ENCODE data around the gene CHMP6.
A peak's percentile ranks its signal among the peaks of the same experiment; 100 is the strongest.
"Not testable (repeated sequence)": the region's sequence is repeated elsewhere in the genome, so short reads cannot be mapped to it uniquely, and the experiment has no call there.

CHMP6 gene

DNA sequence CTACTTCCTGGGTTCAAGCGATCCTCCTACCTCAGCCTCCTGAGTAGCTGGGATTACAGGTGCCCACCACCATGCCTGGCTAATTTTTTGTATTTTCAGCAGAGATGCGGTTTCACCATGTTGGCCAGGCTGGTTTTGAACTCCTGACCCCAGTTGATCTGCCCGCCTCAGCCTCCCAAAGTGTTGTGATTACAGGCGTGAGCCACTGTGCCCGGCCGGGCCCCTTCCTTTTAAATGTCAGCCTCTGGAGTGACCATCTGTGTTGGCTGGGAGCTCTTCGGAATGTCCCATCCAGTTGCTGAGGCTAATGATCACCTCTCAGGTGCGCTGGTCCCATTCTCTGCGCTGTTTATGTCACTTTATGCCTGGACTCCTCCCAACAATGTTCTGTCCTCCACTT lies 38.7 kb downstream of the CHMP6 start:
- not testable (repeated sequence) for DNase-seq (ENCODE audit: low read depth in 2 of 2)

DNA sequence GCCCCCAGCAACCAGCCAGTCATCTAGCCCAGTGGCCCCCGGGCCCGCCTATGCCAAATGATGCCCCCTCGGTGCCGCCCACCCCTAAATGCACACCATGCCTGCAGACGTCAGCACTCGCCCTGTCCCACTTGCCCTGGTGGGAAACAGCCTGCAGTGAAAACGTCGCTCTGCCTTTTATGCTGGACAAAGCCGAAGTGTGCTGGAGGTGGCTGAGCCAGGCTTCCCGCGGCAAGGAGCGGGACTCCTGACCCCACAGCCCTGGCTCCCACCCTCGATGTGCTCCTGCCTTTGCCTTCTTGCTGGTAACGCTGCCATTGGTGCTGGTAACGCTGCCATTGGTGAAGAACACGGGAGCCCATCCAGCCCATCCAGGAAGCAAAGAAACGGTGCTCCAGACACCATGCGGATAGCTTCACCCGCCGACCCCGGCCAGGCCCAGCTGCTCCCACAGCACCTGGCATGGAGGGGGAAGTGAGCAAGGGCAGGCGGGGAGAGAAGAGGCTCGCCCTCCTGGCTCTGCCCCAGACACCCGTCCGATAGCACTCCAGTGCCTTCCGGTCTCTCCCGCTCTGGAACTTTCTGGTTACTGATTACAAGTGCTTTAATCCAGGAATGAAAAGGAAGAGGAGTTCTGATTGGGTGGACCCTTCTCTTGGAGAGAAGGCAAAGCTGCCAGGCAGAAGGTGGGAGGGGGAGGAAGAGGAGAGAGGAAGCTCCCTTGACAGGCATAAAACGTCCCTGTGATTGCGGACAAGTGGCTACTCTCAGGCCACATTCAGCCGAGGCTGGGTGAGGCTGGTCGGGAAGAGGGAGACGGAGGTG lies 39.3 kb downstream of the CHMP6 start:
- DNase-seq (ENCODE audit: low read depth in 2 of 2): no peak

DNA sequence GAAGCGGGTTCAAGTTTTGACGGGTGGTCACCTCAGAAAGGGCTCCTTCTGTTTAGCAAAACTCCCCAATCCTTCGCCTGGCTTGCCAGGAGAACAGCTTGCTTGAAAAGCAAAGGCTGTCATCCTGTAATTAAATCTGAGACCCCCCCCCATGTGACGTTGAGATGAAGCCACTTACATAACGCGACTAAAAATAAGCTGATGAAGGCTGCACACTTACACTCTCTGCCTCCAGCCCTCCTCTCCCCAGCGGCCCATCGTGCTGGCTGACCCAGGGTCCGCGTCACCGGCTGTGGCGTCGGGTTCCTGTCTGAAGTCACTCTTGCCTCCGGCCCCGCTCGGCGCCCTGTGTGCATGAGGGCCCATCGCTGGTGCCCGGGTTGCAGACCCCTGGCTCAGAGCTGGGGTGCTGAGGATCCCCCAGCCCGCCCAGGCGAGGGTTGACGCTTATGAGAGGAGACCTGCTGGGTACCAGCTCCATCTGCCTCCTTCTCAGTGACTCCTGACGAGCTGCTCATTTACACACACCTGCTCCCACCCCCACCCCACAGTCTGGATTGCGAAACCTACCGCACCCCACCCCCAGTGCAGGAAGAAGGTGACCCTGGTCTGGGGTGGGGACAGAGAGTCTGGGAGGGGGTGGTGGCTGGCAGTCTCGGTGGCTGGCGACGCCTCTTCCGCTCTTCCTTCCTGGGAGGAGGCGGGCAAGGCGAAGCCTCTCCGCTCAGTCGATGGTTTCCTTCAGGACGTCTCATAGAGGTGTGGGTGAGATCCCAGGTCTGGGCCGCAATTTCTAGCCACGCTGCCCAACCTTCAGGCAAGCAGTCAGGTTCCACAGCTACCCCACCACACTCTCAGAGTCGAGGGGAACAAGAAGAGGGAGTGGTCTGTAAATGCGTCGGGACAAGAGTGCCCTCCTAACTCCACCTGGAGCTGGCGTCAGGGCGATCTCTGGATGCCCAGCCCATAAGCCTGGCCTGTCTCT lies 40.2 kb downstream of the CHMP6 start:
- no peak for DNase-seq (ENCODE audit: low read depth in 2 of 2)

DNA sequence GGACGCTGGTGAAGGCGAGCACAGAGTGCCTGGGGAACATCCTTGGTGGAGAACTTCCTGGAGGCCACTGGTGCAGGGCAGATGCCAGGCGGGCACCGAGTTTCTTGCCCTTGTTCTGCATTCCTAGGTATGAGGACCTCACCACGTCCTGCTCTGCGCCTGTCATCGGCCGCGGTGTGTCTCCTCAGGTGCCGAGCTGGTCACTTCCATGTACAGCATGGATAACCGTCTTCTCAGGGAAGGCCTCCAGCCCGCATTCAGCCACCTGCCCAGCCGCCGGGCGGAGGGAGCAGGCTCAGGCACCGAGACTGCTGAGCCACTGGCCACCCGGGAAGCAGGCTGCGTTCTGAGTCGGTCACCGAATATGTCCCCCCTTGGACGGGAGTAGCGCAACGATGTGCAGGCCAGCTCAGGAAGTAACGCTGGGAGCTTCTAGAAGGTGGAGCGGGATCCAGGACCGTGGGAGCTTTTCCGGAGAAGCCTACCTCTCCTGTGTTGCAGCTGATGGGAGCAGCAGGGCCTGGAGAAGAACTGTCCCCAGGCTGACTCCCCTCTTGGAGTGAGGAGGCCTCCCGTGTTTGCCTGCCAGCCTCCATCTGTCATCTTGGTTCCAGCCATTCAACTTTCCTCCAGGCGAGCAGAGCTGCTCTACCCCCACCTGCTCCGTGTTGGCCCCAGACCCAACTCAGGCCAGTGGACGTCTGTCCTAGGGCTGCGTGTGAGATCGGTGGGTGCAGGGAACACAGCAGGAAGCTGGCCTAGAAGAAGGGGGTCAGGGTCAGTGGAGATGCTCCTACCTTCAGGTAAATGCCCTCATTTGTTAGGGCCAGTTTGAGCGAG lies 41.2 kb downstream of the CHMP6 start:
- DNase-seq (ENCODE audit: low read depth in 2 of 2): no peak

DNA sequence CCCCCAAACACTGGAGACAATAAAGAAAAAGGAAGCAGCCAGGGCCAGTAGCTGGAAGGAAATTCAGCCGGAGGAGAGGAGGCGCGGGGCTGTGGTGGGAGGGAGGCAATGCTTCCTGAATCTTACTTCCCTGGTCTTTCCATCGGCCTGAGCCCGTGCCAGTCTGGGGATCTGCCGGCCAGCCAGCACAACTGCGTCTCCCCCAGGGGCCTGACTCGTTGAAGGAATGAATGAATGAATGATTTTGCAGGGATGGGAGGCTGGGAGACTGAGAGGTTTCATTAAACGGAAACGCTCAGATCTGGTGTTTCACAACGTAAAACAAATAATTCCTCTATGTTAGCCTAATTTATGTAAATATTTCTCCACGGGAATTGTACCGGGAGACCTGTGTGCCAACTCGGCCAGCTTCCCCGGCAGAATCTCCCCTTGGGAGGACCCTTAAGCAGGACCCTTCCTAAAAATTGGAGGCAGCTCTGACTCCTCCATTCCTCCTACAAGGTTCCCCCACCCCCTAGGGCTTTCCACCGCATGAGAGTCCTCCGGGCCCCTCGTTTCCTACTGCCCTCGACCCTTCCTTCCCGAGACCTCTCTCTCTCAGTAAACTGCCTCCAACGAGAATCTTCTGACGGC lies 42.0 kb downstream of the CHMP6 start:
- DNase-seq (ENCODE audit: low read depth in 2 of 2): no peak

DNA sequence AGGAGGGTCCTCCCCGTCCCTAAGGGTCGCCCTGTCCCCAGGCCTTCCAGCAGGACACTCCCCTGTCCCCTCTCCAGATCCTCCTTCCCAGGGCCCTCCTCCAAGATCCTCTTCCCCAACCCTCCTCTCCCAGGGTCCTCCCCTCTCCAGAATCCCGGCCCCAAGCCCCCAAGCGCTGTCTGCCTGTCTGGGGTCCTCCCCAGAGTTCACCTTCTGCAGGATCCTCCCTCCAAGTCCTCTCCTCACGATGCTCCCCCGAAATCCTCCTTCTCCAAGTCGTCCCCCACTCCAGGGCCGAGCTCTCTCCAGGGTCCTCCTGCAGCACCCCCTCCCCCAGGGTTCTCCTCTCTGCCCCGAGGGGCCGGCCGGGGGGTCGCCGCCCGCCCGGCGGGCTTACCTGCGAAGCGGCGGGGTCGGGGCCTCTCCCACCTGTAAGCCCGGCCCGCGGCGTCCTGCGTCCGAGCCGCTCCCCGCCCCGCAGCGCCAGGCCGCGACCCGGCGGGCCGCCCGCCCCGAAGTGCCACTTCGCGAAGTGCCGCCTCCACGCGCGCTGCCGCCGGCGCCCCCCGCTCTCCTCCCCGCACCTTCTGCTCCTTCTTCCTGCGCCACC lies 42.6 kb downstream of the CHMP6 start:
- no peak for DNase-seq (ENCODE audit: low read depth in 2 of 2)

DNA sequence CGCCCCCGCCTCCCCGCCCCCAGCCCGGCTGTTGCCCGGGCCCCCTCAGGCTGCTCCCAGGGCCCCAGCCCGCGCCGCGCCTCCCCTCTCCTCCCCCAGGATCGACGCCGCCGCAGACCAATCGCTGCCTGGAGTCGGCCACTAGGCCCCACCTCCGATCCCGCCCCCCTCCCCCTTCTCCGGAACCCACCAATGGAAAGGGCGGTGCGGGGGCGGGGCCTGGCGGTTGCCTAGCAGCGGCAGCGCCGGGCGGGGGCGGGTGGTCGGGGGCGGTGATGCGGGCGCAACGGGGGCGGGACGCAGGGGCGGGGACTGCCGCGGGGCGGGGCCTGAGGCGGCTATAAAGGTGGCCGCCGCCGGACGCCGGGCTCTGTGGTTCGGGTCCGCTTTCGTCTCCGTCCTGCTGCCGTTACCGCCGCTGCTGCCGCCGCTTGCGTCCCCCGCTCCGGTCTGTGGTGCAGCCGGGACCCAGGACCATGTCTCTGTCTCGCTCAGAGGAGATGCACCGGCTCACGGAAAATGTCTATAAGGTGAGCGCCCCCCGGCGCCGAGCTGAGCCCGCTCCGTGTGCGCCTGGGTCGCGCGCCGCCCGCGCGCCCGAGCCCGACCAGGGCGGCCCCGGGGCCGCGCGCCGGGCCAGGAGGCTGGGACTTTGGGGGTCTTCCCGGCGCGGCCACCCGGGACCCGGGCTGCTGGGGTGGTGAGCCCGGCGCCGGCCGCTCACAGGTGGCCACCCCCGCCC lies 43.3 kb downstream of the CHMP6 start, which contains the start of gene BAIAP2:
BAIAP2 (plus strand) TSS at position 373 of the 742 bp plus-strand sequence; CDS start at position 477, 104 bp downstream.
- DNase-seq (ENCODE audit: low read depth in 2 of 2): peak; percentile 86

DNA sequence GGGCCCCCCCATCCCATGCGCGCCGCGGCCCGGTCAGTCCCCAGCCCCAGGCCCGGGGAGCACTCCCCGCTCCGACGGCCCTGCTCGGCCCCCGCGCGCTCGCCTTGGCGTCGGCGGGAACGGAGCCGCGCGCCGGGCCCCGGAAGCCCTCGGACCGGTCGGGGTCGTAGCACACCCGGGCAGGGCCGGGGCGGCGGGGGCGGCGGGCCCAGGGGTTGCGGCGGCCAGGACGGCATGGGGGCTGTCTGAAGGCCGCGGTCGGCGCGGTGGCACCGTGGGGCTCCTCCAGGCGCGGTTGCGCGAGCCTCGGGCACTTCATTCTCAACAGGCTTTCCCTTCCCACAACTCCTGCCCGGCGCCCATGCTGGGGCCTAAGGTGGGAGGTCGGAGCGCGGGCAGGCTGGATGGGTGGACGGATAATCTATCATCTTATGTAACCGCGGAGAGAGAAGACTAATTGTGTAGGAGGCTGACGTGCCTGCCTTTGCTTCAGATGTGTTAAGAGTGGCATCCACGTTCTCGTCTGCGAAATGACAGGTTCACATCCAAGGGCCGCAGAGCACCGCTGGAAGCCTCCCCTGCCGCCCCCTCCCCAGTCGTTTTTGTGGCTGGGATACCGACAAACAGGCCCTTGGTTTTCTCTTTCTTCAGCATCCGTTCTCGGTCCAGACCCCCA lies 44.0 kb downstream of the CHMP6 start:
- DNase-seq (ENCODE audit: low read depth in 2 of 2): no peak

DNA sequence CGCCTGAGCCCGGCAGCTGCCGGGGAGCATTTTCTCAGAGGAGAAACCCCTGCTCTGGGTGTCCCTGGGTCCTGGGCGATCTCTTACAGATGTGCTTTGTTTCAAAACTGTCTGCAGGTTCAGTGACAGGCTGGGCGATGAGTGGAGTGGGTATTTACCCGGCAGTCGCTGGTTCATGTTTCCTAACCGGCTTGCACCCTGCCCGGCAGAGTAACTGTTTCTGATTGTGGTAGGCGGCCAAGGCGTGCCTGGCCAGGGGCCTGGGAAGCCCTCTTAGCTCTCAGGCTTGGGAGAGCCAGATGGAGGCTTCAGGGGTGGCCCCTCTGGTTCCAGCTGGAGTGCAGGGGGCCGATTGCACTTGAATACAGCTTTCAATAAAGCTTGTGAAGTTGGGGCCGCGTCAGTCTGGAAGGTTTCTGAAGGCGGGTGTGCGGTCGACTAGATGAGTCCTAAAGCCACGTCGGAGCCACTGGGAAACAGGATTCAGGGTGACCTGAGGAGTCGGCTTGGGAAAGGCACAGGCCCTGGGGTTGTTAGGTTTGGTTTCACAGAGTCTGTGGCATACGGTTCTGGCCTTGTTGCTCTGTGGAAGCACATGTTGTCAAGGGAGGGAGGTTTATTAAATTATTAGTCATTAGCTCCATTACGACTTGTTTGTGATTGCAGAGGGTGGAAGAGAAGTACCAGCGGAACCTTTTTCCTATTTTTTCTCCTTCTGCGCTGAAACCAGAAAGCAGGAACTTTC lies 44.7 kb downstream of the CHMP6 start:
- DNase-seq (ENCODE audit: low read depth in 2 of 2): no peak

DNA sequence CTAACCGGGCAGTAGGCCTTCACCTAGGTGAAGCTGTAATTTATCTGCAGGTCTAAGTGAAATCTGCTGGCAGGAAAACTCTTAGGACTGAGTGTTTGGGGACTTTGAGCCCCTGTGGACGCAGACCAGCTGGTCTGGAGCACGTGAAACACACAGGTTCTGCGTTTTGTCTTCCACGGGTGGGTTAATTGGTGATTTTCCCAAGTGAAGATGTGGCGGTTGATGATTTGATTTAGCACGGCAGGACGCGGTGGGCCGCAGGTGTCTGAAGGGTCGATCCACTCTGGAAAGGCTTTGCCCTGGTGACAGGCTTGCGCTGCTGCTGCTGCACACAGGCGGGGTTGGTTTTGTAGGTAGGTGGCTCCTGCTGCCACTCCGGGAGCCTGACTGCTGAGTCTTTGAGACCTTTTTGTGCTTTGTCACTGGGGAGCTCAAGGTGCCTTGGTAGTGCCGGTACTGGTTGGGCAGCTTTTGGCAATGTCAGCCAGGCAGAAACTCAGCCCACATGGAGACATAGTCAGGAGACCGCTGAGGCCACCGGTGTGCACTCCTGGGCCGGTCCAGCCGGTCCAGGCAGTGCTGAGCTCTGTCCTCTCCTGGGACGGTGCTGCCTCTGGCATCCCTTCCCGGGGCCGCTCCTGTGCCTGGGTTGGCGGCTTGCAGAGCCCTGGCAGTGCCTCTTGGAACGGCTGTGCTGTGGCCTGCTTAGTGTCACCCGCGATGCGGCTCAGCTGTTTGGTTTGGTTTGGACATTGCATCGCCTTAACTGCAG lies 45.6 kb downstream of the CHMP6 start:
- DNase-seq (ENCODE audit: low read depth in 2 of 2): no peak

DNA sequence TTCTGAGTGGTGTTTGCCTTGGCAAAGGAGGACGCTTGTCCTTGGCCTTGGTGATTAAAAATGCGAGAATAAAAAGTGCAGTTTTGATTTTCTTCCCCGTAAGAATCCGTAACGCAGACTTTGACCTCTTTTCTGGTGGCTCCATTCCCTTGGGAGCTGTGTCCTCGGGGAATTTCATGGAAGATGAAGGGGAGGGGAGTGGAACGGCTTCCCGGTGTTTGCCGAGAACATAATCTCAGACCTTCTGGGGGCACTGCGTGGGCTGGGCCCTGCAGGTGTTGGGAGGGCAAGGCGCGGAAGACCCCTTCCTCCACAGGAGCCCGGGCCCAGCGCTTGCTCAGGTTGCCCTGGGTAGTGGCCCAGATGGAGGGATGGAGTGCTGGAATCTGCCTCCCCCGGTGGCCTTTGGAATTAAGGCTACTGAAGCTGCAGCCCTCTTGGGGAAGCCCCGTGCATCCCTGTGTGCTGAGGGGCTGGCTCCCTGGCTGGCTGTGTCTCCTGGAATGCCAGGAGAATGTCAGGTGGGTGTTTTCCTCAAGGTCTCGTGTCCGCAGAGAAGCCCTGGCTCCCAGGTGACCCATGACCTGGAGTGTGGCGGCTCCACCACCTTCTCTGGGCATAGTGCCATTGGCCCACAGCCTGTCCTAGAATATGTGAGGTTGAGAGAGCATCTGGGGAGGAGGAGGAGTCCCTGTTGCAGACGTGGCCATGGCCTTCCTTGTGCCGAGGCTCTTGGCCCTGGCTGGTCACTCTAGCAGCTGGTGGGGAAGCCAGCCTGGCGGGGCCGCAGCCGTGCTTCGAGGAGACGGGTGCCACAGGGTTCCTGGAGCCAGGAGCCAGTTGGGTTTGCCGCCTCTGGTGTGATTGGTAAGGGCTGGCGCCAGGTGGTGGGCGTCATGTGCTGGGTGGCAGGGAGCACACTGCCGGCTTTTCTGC lies 46.4 kb downstream of the CHMP6 start:
- DNase-seq (ENCODE audit: low read depth in 2 of 2): no peak

DNA sequence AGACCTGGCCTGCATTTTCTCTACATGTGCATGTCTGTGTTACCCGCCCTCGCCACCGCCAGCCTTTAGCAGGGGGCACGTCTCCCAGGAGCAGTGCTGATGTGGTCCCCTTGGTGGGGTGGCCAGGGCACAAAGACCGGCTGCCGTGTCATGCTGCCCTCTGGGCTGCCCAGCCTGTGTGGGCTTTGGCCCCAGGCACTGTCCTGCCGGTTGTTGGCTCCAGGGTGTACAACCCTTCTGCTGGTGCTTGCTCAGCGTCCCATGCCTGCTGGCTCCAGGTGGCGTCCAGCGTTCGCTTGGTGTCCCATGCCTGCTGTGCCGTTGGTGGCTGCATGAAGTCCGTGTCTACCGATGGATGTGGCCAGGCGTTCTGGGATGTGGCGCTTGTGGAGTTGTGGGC lies 47.5 kb downstream of the CHMP6 start:
- DNase-seq (ENCODE audit: low read depth in 2 of 2): no peak

DNA sequence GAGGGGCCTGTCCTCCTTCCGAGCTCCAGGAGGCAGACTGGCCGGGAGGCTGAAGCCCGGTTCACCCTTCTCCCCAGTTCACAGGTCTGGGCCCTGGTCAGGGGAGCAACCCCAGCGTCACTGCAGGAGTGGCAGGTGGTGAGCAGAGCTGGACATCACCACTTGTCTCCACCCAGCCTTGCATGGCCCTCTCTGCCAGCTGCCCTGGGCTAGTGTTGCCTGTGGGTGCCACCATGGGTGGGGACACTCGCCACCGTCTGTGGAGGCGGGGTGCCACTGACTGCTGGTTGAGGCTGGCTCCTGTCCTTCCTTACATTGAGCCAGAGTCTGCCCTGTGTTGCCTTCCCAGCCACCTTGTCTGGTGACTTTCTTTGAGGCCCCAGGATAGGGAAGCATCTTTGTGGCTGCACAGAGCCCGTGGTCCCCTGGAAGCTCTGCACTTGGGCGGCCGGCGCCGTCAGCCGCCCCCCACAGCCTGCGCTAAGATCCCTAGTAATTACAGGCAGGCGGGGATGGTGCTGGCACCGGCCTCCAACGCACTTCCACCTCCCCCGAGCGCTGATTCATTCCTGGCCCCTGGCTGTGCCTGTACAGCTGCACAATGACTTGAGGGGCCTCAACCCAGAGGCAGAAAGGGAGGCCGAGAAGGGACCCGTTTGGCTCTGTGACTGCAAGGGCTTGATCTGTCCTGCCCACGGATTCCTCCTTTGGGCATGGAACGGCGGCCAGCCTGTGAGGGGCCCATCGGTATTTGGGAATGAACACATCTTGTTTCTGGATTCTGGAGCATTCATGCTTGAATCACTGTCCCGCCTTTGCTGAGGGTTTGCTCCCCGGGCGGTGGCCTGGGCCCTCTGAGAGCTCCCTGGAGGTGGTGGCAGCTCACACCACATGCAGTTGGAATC lies 48.5 kb downstream of the CHMP6 start:
- DNase-seq (ENCODE audit: low read depth in 2 of 2): peak in 1 of 2 experiments; percentile 28

DNA sequence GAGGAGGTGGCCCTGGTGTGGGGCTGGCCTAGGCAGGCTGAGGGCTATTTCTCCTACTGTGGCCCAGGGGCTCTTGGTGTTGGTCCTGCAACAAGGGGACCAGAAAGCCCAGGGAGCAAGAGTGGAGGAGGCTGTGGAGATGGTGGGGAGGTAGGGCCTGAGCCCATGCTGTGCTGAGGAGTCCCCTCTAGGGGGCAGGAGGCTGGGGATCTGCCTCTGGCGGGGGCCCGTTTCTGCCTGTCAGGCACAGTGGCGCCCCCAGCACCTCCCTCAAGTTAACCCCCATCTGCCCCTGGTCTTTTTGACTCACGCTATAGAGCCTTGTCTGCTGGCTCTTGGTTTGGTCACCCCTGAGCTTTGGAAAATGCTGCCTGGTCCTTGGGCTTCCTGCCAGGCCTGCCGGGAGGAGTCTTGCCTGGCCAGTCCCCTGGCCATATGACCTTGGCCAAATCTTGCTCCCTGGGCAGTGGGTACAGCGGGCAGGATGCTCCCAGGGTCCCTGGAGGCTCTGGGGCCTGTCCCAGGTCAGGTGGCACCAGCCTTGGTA lies 49.2 kb downstream of the CHMP6 start:
- DNase-seq (ENCODE audit: low read depth in 2 of 2): no peak

DNA sequence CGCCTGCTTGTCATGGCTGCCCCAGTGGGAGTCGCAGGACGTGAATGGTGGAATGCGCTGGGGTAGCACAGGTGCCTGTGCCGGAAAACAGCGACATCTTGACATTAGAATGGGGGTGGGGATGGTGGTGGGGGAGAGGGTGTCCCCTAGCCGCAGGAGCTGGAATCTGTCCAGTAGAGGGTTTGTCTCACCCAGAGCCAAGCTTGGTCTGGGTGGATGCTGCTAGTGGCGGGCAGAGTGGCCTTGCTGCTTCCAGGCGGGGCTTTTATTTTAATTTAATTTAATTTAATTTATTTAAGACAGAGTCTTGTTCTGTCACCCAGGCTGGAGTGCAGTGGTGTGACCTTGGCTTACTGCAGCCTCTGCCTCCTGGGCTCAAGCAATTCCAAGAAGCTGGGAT lies 51.0 kb downstream of the CHMP6 start:
- no peak for DNase-seq (ENCODE audit: low read depth in 2 of 2)

Data from fibroblast of skin of left biceps (primary cell).